Measurements from ENCODE around the gene ANKRD2. TPM values are rescaled to one million over a fixed set of nuclear protein-coding genes. Genes with fewer than 3 reads are reported as not detected.

Gene ANKRD2
- total and polyA plus RNA-seq, 2 donors (not counting 3 experiments of a cell fraction or from before 2014, with no cell fraction given): 1.6 to 1.8 TPM

GRCh38 chr10:97525086-97525485 is 47.5 kb upstream of the ANKRD2 start:
- Histone ChIP-seq H3K27ac (ENCODE audit: insufficient read depth, low read depth, low read length) (no peak overlapping the region), H3K4me1 (ENCODE audit: control insufficient read depth, extremely low read depth, insufficient read depth, low read length) (no peaks in the 10 kb centered on the region), H3K9ac (replicated peaks; ENCODE audit: extremely low read depth, insufficient read depth, low read length) (no peak overlapping the region), H4K20me1 (replicated peaks; ENCODE audit: control insufficient read depth, extremely low read depth, insufficient read depth, low read length) (no peaks in the 10 kb centered on the region), H3K9me1 (replicated peaks; ENCODE audit: control insufficient read depth, extremely low read depth, insufficient read depth, low read length) (no peaks in the 10 kb centered on the region), H3K4me2 (ENCODE audit: insufficient read depth, low read length) (no peak overlapping the region), H3K9me3 (replicated peaks; ENCODE audit: control insufficient read depth, insufficient read depth, low read length) (no peaks in the 10 kb centered on the region), H3K4me3 (replicated peaks in 1 of 3; ENCODE audit: insufficient read depth in 1 of 3, low read depth in 1 of 3, low read length in 3 of 3) (no peak overlapping the region), H3K27me3 (ENCODE audit: control insufficient read depth in 2 of 2, insufficient read depth in 2 of 2, low read length in 2 of 2) (no peaks in the 10 kb centered on the region), H2AFZ (ENCODE audit: low read depth, low read length) (no peak overlapping the region), H3K36me3 (ENCODE audit: control insufficient read depth in 2 of 2, extremely low read depth in 1 of 2, insufficient read depth in 2 of 2, low read length in 2 of 2) (peaks cover 0 to 2% of the 10 kb centered on the region in 2 experiments), H3K79me2 (ENCODE audit: control insufficient read depth, insufficient read depth, low read length) (peaks cover 11% of the 10 kb centered on the region)
- ChIA-PET CTCF (interaction anchor here (1.7 kb wide), 1 partner anchor 9 kb away, joined by 8 read pairs; no protein-coding TSS in a partner anchor), POLR2A (no interaction called here)
- BruUV-seq (replicated peaks): no TSS peak
- no peak for DNase-seq (ENCODE audit: low read depth, low spot score)
- dilution Hi-C loops (cut with MboI; ENCODE audit: extremely low pct_ligation_motif_present, low sequenced_read_pairs): no loop called here
- no peak for FAIRE-seq
- intact Hi-C loops (cut with micrococcal nuclease): no loop called here
- no peak for TF ChIP-seq MYC (IDR thresholded peaks at IDR 0.05; ENCODE audit: low read depth, low read length)
- TF ChIP-seq, protein P1, sequence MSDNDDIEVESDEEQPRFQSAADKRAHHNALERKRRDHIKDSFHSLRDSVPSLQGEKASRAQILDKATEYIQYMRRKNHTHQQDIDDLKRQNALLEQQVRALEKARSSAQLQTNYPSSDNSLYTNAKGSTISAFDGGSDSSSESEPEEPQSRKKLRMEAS (IDR thresholded peaks at IDR 0.05; ENCODE audit: insufficient read depth, insufficient read length): no peak
- TF ChIP-seq POLR2A (IDR thresholded peaks at IDR 0.05; ENCODE audit: low read depth, low read length): no peak
- TF ChIP-seq EZH2 (IDR thresholded peaks at IDR 0.05; ENCODE audit: borderline replicate concordance, low read depth, low read length, severe bottlenecking): no peak

GRCh38 chr10:97525683-97526110 is 46.9 kb upstream of the ANKRD2 start:
- DNase-seq (ENCODE audit: low read depth, low spot score): no peak
- Histone ChIP-seq H3K9ac (replicated peaks; ENCODE audit: extremely low read depth, insufficient read depth, low read length) (no peak overlapping the region), H3K9me1 (replicated peaks; ENCODE audit: control insufficient read depth, extremely low read depth, insufficient read depth, low read length) (no peaks in the 10 kb centered on the region), H3K27me3 (ENCODE audit: control insufficient read depth in 2 of 2, insufficient read depth in 2 of 2, low read length in 2 of 2) (no peaks in the 10 kb centered on the region), H3K9me3 (replicated peaks; ENCODE audit: control insufficient read depth, insufficient read depth, low read length) (no peaks in the 10 kb centered on the region), H3K4me2 (ENCODE audit: insufficient read depth, low read length) (no peak overlapping the region), H3K27ac (ENCODE audit: insufficient read depth, low read depth, low read length) (no peak overlapping the region), H2AFZ (ENCODE audit: low read depth, low read length) (no peak overlapping the region), H3K36me3 (ENCODE audit: control insufficient read depth in 2 of 2, extremely low read depth in 1 of 2, insufficient read depth in 2 of 2, low read length in 2 of 2) (peaks cover 0 to 2% of the 10 kb centered on the region in 2 experiments), H3K4me3 (replicated peaks in 1 of 3; ENCODE audit: insufficient read depth in 1 of 3, low read depth in 1 of 3, low read length in 3 of 3) (no peak overlapping the region), H3K4me1 (ENCODE audit: control insufficient read depth, extremely low read depth, insufficient read depth, low read length) (no peaks in the 10 kb centered on the region), H3K79me2 (ENCODE audit: control insufficient read depth, insufficient read depth, low read length) (peaks cover 10% of the 10 kb centered on the region), H4K20me1 (replicated peaks; ENCODE audit: control insufficient read depth, extremely low read depth, insufficient read depth, low read length) (no peaks in the 10 kb centered on the region)
- ChIA-PET CTCF (interaction anchor here (1.7 kb wide), 1 partner anchor 9 kb away, joined by 8 read pairs; no protein-coding TSS in a partner anchor), POLR2A (no interaction called here)
- no peak for TF ChIP-seq POLR2AphosphoS5 (IDR thresholded peaks at IDR 0.05; ENCODE audit: insufficient read depth, low read depth, low read length)
- TF ChIP-seq JUN (IDR thresholded peaks at IDR 0.05; ENCODE audit: borderline replicate concordance, insufficient read depth, insufficient read length, low read depth): no peak
- TF ChIP-seq MYC (IDR thresholded peaks at IDR 0.05; ENCODE audit: low read depth, low read length): no peak
- TF ChIP-seq EZH2 (IDR thresholded peaks at IDR 0.05; ENCODE audit: borderline replicate concordance, low read depth, low read length, severe bottlenecking): no peak
- TF ChIP-seq, protein P1 (IDR thresholded peaks at IDR 0.05; ENCODE audit: insufficient read depth, insufficient read length): no peak
- no peak for TF ChIP-seq FOS (IDR thresholded peaks at IDR 0.05; ENCODE audit: borderline replicate concordance, insufficient read depth, low read length)
- TF ChIP-seq, protein P2, sequence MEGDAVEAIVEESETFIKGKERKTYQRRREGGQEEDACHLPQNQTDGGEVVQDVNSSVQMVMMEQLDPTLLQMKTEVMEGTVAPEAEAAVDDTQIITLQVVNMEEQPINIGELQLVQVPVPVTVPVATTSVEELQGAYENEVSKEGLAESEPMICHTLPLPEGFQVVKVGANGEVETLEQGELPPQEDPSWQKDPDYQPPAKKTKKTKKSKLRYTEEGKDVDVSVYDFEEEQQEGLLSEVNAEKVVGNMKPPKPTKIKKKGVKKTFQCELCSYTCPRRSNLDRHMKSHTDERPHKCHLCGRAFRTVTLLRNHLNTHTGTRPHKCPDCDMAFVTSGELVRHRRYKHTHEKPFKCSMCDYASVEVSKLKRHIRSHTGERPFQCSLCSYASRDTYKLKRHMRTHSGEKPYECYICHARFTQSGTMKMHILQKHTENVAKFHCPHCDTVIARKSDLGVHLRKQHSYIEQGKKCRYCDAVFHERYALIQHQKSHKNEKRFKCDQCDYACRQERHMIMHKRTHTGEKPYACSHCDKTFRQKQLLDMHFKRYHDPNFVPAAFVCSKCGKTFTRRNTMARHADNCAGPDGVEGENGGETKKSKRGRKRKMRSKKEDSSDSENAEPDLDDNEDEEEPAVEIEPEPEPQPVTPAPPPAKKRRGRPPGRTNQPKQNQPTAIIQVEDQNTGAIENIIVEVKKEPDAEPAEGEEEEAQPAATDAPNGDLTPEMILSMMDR (IDR thresholded peaks at IDR 0.05; ENCODE audit: extremely low read depth in 1 of 2, insufficient read depth in 1 of 2, low read depth in 1 of 2, low read length in 2 of 2): no peak
- TF ChIP-seq GATA2 (IDR thresholded peaks at IDR 0.05; ENCODE audit: insufficient read depth, insufficient read length, low read depth, low read length): no peak
- no peak for TF ChIP-seq POLR2A (IDR thresholded peaks at IDR 0.05; ENCODE audit: low read depth, low read length)
- no peak for FAIRE-seq
- no TSS peak for BruUV-seq (replicated peaks)
- dilution Hi-C loops (cut with MboI; ENCODE audit: extremely low pct_ligation_motif_present, low sequenced_read_pairs) (no loop called here), intact Hi-C loops (cut with micrococcal nuclease) (no loop called here)

All from endothelial cell of umbilical vein (primary cell).